Muscle layer of colon (tissue), 2 donors: Measurements from ENCODE around the gene ZBP1.

Experiments used
- H3K27ac ChIP-seq: one replicate; pipeline ENCODE4 v1.7.0; 2013; ENCODE audit warnings: low read depth, mild to moderate bottlenecking, low read length, moderate library complexity
- H3K27me3 ChIP-seq, 2 donors: one replicate each; pipeline ENCODE4 v1.7.0; 2013; ENCODE audit warnings: low read length in 2 of 2, mild to moderate bottlenecking in 2 of 2; ENCODE audit not compliant: insufficient read depth in 2 of 2, control insufficient read depth in 1 of 2
- H3K36me3 ChIP-seq: one replicate; pipeline ENCODE4 v1.7.0; 2013; ENCODE audit warnings: mild to moderate bottlenecking, low read length; ENCODE audit not compliant: insufficient read depth
- H3K4me1 ChIP-seq: one replicate; pipeline ENCODE4 v1.7.0; 2013; ENCODE audit warnings: mild to moderate bottlenecking, low read length; ENCODE audit not compliant: insufficient read depth
- H3K4me3 ChIP-seq, 2 donors: one replicate each; pipeline ENCODE4 v1.7.0; 2013; ENCODE audit warnings: low read length in 2 of 2, low read depth in 1 of 2, mild to moderate bottlenecking in 1 of 2, moderate library complexity in 1 of 2
- H3K9ac ChIP-seq: one replicate; pipeline ENCODE4 v1.7.0; 2013; ENCODE audit warnings: low read length
- H3K9me3 ChIP-seq: one replicate; pipeline ENCODE4 v1.7.0; 2013; ENCODE audit warnings: mild to moderate bottlenecking, low read length
- donor health status: abdominal sarcoma.
- donor health status: Adenocarcinoma of cecum.

The ZBP1 gene

DNA sequence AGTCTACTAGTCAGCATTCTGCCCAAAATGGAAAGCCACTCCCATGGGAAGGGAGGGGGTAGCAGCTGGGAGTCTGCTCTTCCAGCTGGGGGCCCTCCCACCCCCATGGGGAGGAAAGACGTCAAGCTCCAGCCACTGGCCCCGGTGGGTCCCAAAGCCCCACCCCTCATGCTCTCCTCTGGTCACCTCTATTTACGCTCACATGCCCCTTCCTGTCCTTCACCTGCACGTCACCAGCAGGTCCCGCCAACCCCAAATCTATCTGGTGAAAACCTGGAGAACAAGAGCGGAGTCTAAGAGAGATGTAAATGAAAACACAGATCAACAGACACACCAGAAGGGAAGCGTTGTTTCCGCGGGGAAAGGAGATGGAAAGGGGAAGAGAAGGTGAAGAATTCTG, 30.0 kb upstream of the ZBP1 start:
- Histone ChIP-seq H3K9ac (no peak overlapping the region), H3K9me3 (no peaks in the 10 kb centered on the region), H3K4me3 (no peak overlapping the region), H3K27ac (no peak overlapping the region), H3K27me3 (no peaks in the 10 kb centered on the region), H3K4me1 (no peaks in the 10 kb centered on the region), H3K36me3 (peaks cover 6% of the 10 kb centered on the region)

DNA sequence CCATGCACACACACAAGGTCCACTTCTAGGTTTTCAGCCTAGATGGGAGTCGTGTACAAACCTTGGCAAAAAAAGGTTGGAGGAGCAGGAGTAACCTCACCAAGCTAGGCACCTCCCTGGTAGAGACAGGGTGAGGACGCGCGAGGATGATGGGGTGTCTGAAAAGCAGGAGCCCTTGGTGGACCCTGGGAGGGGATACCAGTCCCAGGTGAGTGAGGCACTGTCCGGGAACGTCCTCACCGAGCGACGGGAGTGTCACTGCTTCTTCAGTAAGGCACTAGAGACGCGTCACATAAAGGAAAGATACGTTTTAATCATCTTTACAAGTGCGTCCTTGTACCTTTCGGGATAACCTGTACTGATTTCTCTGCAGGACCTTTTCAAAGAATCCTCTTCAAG, 29.4 kb upstream of the ZBP1 start:
- H3K4me1 ChIP-seq, result no peaks in the 10 kb centered on the region
- no peak overlapping the region for H3K4me3 ChIP-seq
- H3K27me3 ChIP-seq, result no peaks in the 10 kb centered on the region
- H3K27ac ChIP-seq, result no peak overlapping the region
- no peaks in the 10 kb centered on the region for H3K9me3 ChIP-seq
- H3K9ac ChIP-seq, result no peak overlapping the region
- H3K36me3 ChIP-seq, result peaks cover 6% of the 10 kb centered on the region

DNA sequence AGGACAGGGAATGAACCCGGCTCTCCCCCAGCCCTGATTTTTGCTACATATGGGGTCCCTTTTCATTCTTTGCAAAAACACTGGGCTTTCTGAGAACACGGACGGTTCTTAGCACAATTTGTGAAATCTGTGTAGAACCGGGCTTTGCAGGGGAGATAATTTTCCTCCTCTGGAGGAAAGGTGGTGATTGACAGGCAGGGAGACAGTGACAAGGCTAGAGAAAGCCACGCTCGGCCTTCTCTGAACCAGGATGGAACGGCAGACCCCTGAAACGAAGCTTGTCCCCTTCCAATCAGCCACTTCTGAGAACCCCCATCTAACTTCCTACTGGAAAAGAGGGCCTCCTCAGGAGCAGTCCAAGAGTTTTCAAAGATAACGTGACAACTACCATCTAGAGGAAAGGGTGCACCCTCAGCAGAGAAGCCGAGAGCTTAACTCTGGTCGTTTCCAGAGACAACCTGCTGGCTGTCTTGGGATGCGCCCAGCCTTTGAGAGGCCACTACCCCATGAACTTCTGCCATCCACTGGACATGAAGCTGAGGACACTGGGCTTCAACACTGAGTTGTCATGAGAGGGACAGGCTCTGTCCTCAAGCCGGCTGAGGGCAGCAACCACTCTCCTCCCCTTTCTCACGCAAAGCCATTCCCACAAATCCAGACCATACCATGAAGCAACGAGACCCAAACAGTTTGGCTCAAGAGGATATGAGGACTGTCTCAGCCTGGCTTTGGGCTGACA, 28.8 kb upstream of the ZBP1 start:
- Histone ChIP-seq H3K27me3 (no peaks in the 10 kb centered on the region), H3K4me3 (no peak overlapping the region), H3K36me3 (peaks cover 6% of the 10 kb centered on the region), H3K27ac (no peak overlapping the region), H3K4me1 (no peaks in the 10 kb centered on the region), H3K9ac (no peak overlapping the region), H3K9me3 (no peaks in the 10 kb centered on the region)

DNA sequence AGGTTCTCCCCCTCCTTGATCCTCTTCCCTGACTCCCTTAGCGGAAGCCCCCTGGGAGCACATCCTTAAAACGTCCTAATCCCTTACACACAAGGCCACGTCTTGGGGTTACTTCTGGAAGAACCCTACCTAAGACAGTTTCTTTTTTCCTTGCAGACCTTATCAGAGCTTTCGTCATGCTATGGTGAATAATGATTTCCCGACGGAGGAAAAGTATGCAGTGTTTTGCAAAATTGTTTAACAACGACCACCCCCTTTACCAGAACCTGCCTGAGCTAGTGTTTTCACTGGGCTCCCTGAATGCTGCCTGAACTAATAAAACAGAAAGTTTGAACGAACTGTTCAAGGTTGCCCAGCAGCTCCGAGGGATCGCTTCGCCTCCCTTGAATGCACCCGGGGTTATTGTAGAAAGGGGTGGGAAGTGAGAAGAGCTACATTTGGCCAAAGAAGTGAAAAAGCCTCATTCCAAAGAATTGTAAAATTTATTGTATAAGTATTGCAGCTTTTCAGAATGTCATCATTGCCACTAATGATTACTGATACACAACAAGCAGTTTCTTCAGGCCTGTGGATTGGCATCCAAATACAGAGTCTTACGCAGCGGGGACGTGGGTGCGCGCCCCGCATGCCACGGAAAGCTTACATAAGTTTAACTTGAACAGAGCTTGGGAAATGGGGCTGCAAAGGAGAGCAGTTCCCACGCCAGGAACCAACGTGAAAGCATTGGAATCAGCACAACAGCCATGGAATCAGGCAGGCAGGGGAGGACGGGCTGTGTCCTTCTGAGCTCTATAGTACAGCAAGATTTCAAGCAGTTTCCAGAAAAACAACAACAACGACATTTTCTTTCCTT, 27.9 kb upstream of the ZBP1 start:
- no peak overlapping the region for H3K4me3 ChIP-seq
- H3K27ac ChIP-seq, result no peak overlapping the region
- no peaks in the 10 kb centered on the region for H3K4me1 ChIP-seq
- H3K9me3 ChIP-seq, result no peaks in the 10 kb centered on the region
- no peak overlapping the region for H3K9ac ChIP-seq
- H3K27me3 ChIP-seq, result no peaks in the 10 kb centered on the region
- peaks cover 6% of the 10 kb centered on the region for H3K36me3 ChIP-seq

DNA sequence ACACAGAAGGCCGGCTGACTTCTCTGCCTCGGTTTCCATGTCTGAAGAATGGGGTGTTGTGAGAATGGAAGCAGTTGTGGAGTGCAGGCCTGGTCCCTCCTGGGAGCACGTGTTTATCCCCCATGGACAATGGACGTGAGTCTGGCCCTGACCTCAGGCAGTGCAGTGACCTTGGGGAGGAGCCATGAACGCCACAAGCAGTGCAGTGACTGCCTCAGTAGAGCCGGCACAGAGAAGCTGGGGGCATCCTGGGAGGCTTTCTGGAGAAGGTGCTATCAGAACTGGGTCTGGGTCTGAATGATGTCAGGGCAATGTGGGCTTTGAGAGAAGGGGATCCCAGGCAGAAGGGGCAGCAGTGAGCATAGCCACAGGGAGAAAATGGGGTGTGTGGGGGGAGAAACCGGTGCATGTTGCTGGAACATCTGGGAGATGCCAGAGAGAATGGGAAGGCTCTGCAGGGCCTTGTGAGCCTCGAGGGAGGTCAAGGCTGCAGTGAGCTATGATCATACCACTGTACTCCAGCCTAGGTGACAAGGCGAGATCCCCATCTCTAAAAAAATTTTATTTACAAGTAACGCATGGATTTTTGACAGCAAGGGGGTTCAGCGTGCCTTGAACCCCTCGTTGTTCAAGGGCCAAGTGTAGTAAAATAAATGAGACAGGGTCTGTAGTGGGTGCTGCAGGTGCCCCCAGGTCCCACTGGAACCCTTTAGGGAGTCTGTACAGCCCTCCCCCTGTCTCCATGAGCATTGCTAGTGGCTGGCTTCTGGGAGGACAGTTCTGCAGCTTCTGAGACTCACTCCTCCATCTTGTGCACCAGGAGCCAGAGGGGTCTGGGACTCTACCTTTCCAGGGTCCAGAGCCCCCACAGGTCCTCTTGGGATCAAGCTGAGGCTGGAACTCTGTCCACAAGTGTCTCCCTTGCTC, 27.0 kb upstream of the ZBP1 start:
- no peaks in the 10 kb centered on the region for H3K9me3 ChIP-seq
- peaks cover 5% of the 10 kb centered on the region for H3K36me3 ChIP-seq
- no peak overlapping the region for H3K27ac ChIP-seq
- no peaks in the 10 kb centered on the region for H3K4me1 ChIP-seq
- no peak overlapping the region for H3K9ac ChIP-seq
- H3K4me3 ChIP-seq, result no peak overlapping the region
- H3K27me3 ChIP-seq, result no peaks in the 10 kb centered on the region

DNA sequence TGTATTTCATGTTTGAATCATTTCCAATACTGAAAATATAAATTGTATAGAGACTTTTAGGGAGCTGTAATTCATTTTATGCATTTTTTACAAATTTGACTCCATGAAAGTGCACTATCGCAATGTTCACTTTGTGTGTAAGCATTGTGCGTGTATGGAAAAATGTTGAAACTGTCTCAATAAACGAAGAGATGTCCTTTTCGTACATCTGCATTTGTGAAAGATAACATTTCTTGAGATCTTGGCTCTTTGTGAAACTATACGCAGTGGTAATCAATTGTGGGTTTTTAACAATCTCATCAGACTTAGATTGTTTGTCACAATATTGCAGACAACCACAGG, 18.6 kb upstream of the ZBP1 start:
- H3K27ac ChIP-seq, result no peak overlapping the region
- H3K4me3 ChIP-seq, result no peak overlapping the region
- H3K4me1 ChIP-seq, result no peaks in the 10 kb centered on the region
- no peaks in the 10 kb centered on the region for H3K9me3 ChIP-seq
- H3K9ac ChIP-seq, result no peak overlapping the region
- no peaks in the 10 kb centered on the region for H3K36me3 ChIP-seq
- H3K27me3 ChIP-seq, result no peaks in the 10 kb centered on the region

DNA sequence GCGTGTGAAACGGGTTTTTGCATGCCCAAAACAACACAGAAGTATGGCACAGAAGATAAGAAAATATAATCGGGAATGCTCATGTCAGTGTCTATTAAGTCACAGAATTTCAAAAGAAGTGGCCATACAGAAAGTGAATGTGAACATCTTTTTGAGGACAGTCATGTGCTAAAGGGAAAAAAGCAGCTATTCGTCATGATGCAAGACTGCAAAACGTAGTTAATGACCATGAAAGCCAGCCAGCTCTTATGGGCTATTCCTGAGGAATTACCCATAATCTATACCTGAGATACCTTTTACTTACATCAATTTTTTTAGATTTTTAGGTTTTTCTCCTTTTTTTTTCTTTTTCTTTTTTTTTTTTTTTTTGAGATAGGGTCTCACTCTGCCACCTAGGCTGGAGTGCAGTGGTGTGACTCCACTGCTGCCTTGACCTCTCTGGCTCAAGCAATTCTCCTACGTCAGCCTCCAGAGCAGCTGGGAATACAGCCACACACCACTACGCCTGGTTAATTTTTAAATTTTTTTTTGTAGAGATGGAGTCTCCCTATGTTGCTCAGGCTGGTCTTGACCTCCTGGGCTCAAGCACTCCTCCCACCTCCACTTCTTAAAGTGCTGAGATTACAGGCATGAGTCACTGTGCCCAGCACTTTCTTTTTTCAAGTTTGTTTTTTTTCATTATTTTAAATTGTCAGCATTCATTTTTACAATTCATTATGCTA, 18.1 kb upstream of the ZBP1 start:
- Histone ChIP-seq H3K36me3 (no peaks in the 10 kb centered on the region), H3K9ac (no peak overlapping the region), H3K4me1 (no peaks in the 10 kb centered on the region), H3K4me3 (no peak overlapping the region), H3K27ac (no peak overlapping the region), H3K9me3 (no peaks in the 10 kb centered on the region), H3K27me3 (no peaks in the 10 kb centered on the region)

DNA sequence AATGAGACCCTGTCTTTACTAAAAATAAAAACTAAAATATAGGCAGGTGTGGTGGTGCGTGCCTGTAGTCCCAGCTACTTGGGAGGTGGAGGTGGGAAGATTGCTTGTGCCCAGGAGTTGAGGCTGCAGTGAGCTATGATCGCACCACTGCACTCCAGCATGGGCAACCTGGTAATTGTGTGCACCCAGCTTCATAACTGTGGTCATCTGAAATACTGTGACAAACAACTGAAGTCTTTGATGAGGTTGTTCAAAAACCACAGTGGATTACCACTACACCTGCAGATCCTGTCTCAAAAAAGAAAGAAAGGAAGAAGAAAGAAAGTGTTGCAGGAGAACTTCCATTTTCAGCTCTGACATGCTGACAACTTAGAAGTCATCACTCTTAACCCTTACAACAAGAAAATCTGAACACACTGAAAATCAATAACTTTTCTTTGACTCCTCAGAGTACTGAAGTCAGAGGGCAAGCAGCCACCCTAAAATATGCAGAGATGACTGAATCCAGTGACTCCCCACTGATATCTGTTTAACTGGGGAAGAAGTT, 13.8 kb upstream of the ZBP1 start:
- Histone ChIP-seq H3K27me3 (no peaks in the 10 kb centered on the region), H3K9ac (no peak overlapping the region), H3K27ac (no peak overlapping the region), H3K36me3 (no peaks in the 10 kb centered on the region), H3K9me3 (no peaks in the 10 kb centered on the region), H3K4me3 (no peak overlapping the region), H3K4me1 (no peaks in the 10 kb centered on the region)

DNA sequence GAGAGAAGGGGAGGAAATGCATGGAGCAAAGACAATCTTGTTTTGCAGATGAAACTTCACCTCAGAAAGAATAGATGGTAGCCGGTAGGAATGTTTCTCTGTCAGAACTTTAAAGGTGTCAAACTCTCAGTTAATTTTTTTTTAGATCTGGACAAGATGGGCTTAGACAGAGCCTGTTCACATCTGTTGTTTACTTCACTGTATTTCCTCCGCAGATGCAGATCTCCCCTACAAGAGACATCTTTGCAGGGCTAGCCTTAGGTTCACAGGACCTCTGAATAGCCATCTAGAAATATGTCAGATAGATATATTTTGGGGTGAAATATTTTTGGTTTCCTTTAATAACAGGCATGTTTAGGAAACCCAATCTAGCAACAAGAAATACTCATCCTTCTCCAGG, 12.1 kb upstream of the ZBP1 start:
- no peak overlapping the region for H3K27ac ChIP-seq
- H3K9me3 ChIP-seq, result no peaks in the 10 kb centered on the region
- H3K4me1 ChIP-seq, result peaks cover 8% of the 10 kb centered on the region
- no peak overlapping the region for H3K9ac ChIP-seq
- H3K4me3 ChIP-seq, result no peak overlapping the region
- no peaks in the 10 kb centered on the region for H3K27me3 ChIP-seq
- no peaks in the 10 kb centered on the region for H3K36me3 ChIP-seq

DNA sequence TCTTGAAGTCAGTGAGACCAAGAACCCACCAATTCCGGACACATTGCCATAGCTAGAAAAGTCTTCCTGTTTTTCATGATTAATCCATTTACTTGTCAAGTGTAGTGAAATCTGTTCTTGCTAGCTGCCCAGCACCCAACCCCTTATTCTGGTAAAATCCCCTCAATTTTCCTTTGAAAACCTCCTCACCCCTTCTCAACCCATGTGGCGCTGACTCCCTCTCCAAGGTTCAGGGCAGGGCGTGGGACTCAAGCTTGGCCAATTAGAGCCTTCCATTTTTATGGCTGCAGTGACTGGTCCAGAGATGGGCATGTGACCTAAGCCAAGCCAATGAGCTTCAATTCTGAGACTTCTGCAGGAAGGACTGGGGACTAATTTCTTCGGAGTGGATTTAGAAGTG, 9.8 kb upstream of the ZBP1 start:
- no peaks in the 10 kb centered on the region for H3K27me3 ChIP-seq
- H3K9ac ChIP-seq, result no peak overlapping the region
- peaks cover 9% of the 10 kb centered on the region for H3K4me1 ChIP-seq
- no peaks in the 10 kb centered on the region for H3K9me3 ChIP-seq
- H3K27ac ChIP-seq, result no peak overlapping the region
- H3K36me3 ChIP-seq, result no peaks in the 10 kb centered on the region
- H3K4me3 ChIP-seq, result no peak overlapping the region
